SK-N-SH treated with all-trans-retinoic acid at 6 μM for 48 hours (cell line): ENCODE measurements around the gene MECR.

Source experiments
- ATAC-seq: fragments of 200-7000 bp; cut with Tn5 transposase; 3 replicates; pipeline ENCODE4 v1.9.1; 2020; ENCODE audit warnings: mild to moderate bottlenecking, moderate library complexity
- ARNTL ChIP-seq: fragments of 450-650 bp; formaldehyde crosslinking; IDR thresholded peaks from 2 replicates; pipeline ENCODE4 v1.5.0; 2020; ENCODE audit warnings: low read depth, mild to moderate bottlenecking, moderate library complexity, borderline replicate concordance
- CREB5 ChIP-seq: fragments of 250-450 bp; sonication (Bioruptor Pico); IDR thresholded peaks from 2 replicates; pipeline ENCODE4 v1.5.1; 2020; ENCODE audit warnings: low read depth, mild to moderate bottlenecking, moderate library complexity
- CSDC2 ChIP-seq: fragments of 250-450 bp; sonication (Bioruptor Pico); IDR thresholded peaks from 2 replicates; pipeline ENCODE4 v1.5.0; 2020; ENCODE audit warnings: mild to moderate bottlenecking, moderate library complexity
- CSRNP3 ChIP-seq: fragments of 250-450 bp; sonication (Bioruptor Pico); IDR thresholded peaks from 2 replicates; pipeline ENCODE4 v1.5.1; 2021; ENCODE audit warnings: mild to moderate bottlenecking, moderate library complexity
- GLIS3 ChIP-seq: fragments of 250-450 bp; sonication (Bioruptor Pico); IDR thresholded peaks from 2 replicates; pipeline ENCODE4 v1.5.0; 2020; ENCODE audit warnings: mild to moderate bottlenecking, moderate library complexity
- ISL1 ChIP-seq: fragments of 250-450 bp; sonication (Bioruptor Pico); IDR thresholded peaks from 2 replicates; pipeline ENCODE4 v2.1.2; 2022; ENCODE audit warnings: mild to moderate bottlenecking, moderate library complexity
- OSR1 ChIP-seq: fragments of 250-450 bp; sonication (Bioruptor Pico); IDR thresholded peaks from 2 replicates; pipeline ENCODE4 v1.8.0; 2022; ENCODE audit warnings: moderate library complexity, mild to moderate bottlenecking, inconsistent platforms
- PATZ1 ChIP-seq: fragments of 250-450 bp; sonication (Bioruptor Pico); IDR thresholded peaks from 2 replicates; pipeline ENCODE4 v1.8.0; 2020; ENCODE audit warnings: mild to moderate bottlenecking, moderate library complexity, borderline replicate concordance
- POU6F1 ChIP-seq: fragments of 250-450 bp; sonication (Bioruptor Pico); IDR thresholded peaks from 2 replicates; pipeline ENCODE4 v1.8.0; 2021; ENCODE audit warnings: low read depth, mild to moderate bottlenecking, moderate library complexity, borderline replicate concordance
- PPARA ChIP-seq: fragments of 250-450 bp; sonication (Bioruptor Pico); IDR thresholded peaks from 2 replicates; pipeline ENCODE4 v1.5.0; 2020; ENCODE audit warnings: mild to moderate bottlenecking, borderline replicate concordance
- RARB ChIP-seq: fragments of 250-450 bp; sonication (Bioruptor Pico); IDR thresholded peaks from 2 replicates; pipeline ENCODE4 v1.8.0; 2021; ENCODE audit warnings: mild to moderate bottlenecking, moderate library complexity
- TCF4 ChIP-seq: fragments of 250-450 bp; sonication (Bioruptor Pico); IDR thresholded peaks from 2 replicates; pipeline ENCODE4 v1.8.0; 2021; ENCODE audit warnings: mild to moderate bottlenecking, moderate library complexity, borderline replicate concordance
- TOX ChIP-seq: fragments of 250-450 bp; sonication (Bioruptor Pico); IDR thresholded peaks from 2 replicates; pipeline ENCODE4 v1.8.0; 2021; ENCODE audit warnings: mild to moderate bottlenecking, moderate library complexity, borderline replicate concordance
- TSHZ2 ChIP-seq: fragments of 250-450 bp; sonication (Bioruptor Pico); IDR thresholded peaks from 2 replicates; pipeline ENCODE4 v1.5.0; 2020; ENCODE audit warnings: mild to moderate bottlenecking, moderate library complexity
- ZFP3 ChIP-seq: fragments of 250-450 bp; sonication (Bioruptor Pico); IDR thresholded peaks from 2 replicates; pipeline ENCODE4 v1.5.0; 2020; ENCODE audit warnings: mild to moderate bottlenecking, moderate library complexity
- ZNF565 ChIP-seq: fragments of 450-650 bp; formaldehyde crosslinking; conservative IDR thresholded peaks from 2 replicates; pipeline ENCODE4 v1.5.0; 2020; ENCODE audit warnings: low read depth, mild to moderate bottlenecking, moderate library complexity

Gene MECR

GRCh38 chr1:29240986-29241385 lies 10.3 kb upstream of the MECR start:
- ATAC-seq: no peak
- TF ChIP-seq TCF4 (CRISPR knock-in tag) (no peak), ZFP3 (no peak), CSRNP3 (CRISPR knock-in tag) (no peak)

- TF ChIP-seq ZNF565 (CRISPR knock-in tag): no peak
- no peak for TF ChIP-seq GLIS3
- TF ChIP-seq PPARA (CRISPR knock-in tag): no peak
- TF ChIP-seq POU6F1 (CRISPR knock-in tag): no peak
- no peak for TF ChIP-seq TSHZ2
- no peak for TF ChIP-seq OSR1 (CRISPR knock-in tag)
- no peak for ATAC-seq
Measured at GRCh38 chr1:29240400-29240837, 9.7 kb upstream of the MECR start.

GRCh38 chr1:29239142-29239541 lies 8.4 kb upstream of the MECR start:
- TF ChIP-seq CSRNP3 (CRISPR knock-in tag): no peak
- no peak for TF ChIP-seq TSHZ2
- no peak for TF ChIP-seq CSDC2
- TF ChIP-seq GLIS3: no peak
- TF ChIP-seq ARNTL: no peak
- TF ChIP-seq CREB5 (CRISPR knock-in tag): no peak
- TF ChIP-seq PPARA (CRISPR knock-in tag): no peak
- TF ChIP-seq TCF4 (CRISPR knock-in tag): no peak
- TF ChIP-seq RARB (CRISPR knock-in tag): no peak
- TF ChIP-seq PATZ1 (CRISPR knock-in tag): no peak
- TF ChIP-seq ISL1 (CRISPR knock-in tag): no peak
- TF ChIP-seq TOX: no peak
- TF ChIP-seq ZFP3: no peak
- TF ChIP-seq OSR1 (CRISPR knock-in tag): no peak
- no peak for TF ChIP-seq POU6F1 (CRISPR knock-in tag)
- ATAC-seq: no peak
